HepG2 (cell line): ENCODE results near the gene CNOT10. TPM values are rescaled to one million over a fixed set of nuclear protein-coding genes. Genes with fewer than 3 reads are reported as not detected.

Experiments used
- ATF4 ChIP-seq, 2 experiments: fragments of 450-650 bp in 1 of 2; sonication (generic) in 1 of 2; formaldehyde crosslinking; IDR thresholded peaks; 2 replicates each; pipeline versions ENCODE4 v1.5.0 to v1.8.0; 2020 to 2022; ENCODE audit warnings: mild to moderate bottlenecking in 1 of 2, missing genetic modification reagents in 1 of 2
- ATF7 ChIP-seq, 2 experiments: fragments of 450-650 bp in 1 of 2; sonication (generic) in 1 of 2; formaldehyde crosslinking in 1 of 2; IDR thresholded peaks; 2 replicates each; pipeline versions ENCODE4 v1.4.0 to v1.6.1; 2016 to 2020; ENCODE audit warnings: antibody characterized with exemption in 1 of 2, mild to moderate bottlenecking in 1 of 2, missing genetic modification reagents in 1 of 2
- CEBPG ChIP-seq: IDR thresholded peaks from 2 replicates; pipeline ENCODE4 v1.6.1; 2016
- FUBP1 ChIP-seq: sonication (generic); formaldehyde crosslinking; IDR thresholded peaks from 2 replicates; pipeline ENCODE4 v1.5.1; 2020; ENCODE audit warnings: missing genetic modification reagents, mild to moderate bottlenecking, borderline replicate concordance
- HDAC6 ChIP-seq: fragments of 200-600 bp; sonication (generic); IDR thresholded peaks from 2 replicates; pipeline ENCODE4 v1.7.0; 2017; ENCODE audit warnings: mild to moderate bottlenecking, antibody characterized with exemption, low read length, low read depth
- IRX3 ChIP-seq: sonication (generic); formaldehyde crosslinking; IDR thresholded peaks from 2 replicates; pipeline ENCODE4 v1.8.1; 2023; ENCODE audit warnings: mild to moderate bottlenecking, low read depth, missing genetic modification reagents, borderline replicate concordance
- MED1 ChIP-seq: sonication (generic); formaldehyde crosslinking; IDR thresholded peaks from 2 replicates; pipeline ENCODE4 v1.4.0; 2020; ENCODE audit warnings: missing genetic modification reagents
- NR1H2 ChIP-seq: sonication (generic); formaldehyde crosslinking; IDR thresholded peaks from 2 replicates; pipeline ENCODE4 v1.8.1; 2022; ENCODE audit warnings: low read depth, missing genetic modification reagents, borderline replicate concordance
- SP2 ChIP-seq: sonication (generic); formaldehyde crosslinking; IDR thresholded peaks from 2 replicates; pipeline ENCODE4 v1.5.1; 2020; ENCODE audit warnings: mild to moderate bottlenecking, missing genetic modification reagents
- SRF ChIP-seq: IDR thresholded peaks from 2 replicates; pipeline ENCODE4 v1.6.1; 2011; ENCODE audit warnings: mild to moderate bottlenecking, low read depth, low read length, moderate library complexity
- TRIM22 ChIP-seq: fragments of 450-650 bp; IDR thresholded peaks from 2 replicates; pipeline ENCODE4 v1.6.1; 2017
- ZBTB43 ChIP-seq: sonication (generic); formaldehyde crosslinking; conservative IDR thresholded peaks from 2 replicates; pipeline ENCODE4 v1.4.0; 2020; ENCODE audit warnings: missing genetic modification reagents
- ZBTB7A ChIP-seq: sonication (generic); formaldehyde crosslinking; IDR thresholded peaks from 2 replicates; pipeline ENCODE4 v1.8.0; 2022; ENCODE audit warnings: mild to moderate bottlenecking, missing genetic modification reagents
- ZNF33B ChIP-seq: sonication (generic); formaldehyde crosslinking; IDR thresholded peaks from 2 replicates; pipeline ENCODE4 v1.5.1; 2020; ENCODE audit warnings: mild to moderate bottlenecking, missing genetic modification reagents
- ZNF713 ChIP-seq: sonication (generic); formaldehyde crosslinking; IDR thresholded peaks from 2 replicates; pipeline ENCODE4 v1.4.0; 2020; ENCODE audit warnings: mild to moderate bottlenecking, missing genetic modification reagents
- ZNF775 ChIP-seq: sonication (generic); formaldehyde crosslinking; IDR thresholded peaks from 2 replicates; pipeline ENCODE4 v1.4.0; 2020; ENCODE audit warnings: missing genetic modification reagents, mild to moderate bottlenecking, moderate library complexity, borderline replicate concordance
- polyA plus RNA-seq, 8 experiments: library from polyadenylated mRNA; depleted of rRNA in 3 of 8; stranded (reverse) in 7 of 8; unstranded in 1 of 8; fragments of >200 nt; fragmentation: Illumina TruSeq in 4 of 8; extraction: Trizol in 4 of 8; gene quantifications; 2 replicates each; pipeline versions ENCODE4 v1.2.1 to v1.2.3, GENCODE V29; 2011 to 2016; ENCODE audit warnings: low read depth in 4 of 8, missing spikeins in 1 of 8, mixed read lengths in 1 of 8; ENCODE audit not compliant: insufficient read depth in 1 of 8
- total RNA-seq, 5 experiments: library from RNA; depleted of rRNA; stranded (reverse); fragments of >200 nt; fragmentation: Illumina TruSeq; extraction: Trizol; gene quantifications; 2 replicates each; pipeline ENCODE4 v1.2.3, GENCODE V29; 2016; ENCODE audit warnings: low read depth in 1 of 5
- TF ChIP-seq, protein P1 (sequence below): sonication (generic); formaldehyde crosslinking; IDR thresholded peaks from 2 replicates; pipeline ENCODE4 v1.4.0; 2020; ENCODE audit warnings: missing genetic modification reagents
- TF ChIP-seq, protein P2 (sequence below): IDR thresholded peaks from 2 replicates; pipeline ENCODE4 v1.6.1; 2016; ENCODE audit warnings: missing genetic modification reagents, missing compliant biosample characterization
- TF ChIP-seq, protein P3 (sequence below): sonication (generic); formaldehyde crosslinking; conservative IDR thresholded peaks from 2 replicates; pipeline ENCODE4 v1.8.1; 2023; ENCODE audit warnings: missing genetic modification reagents

Gene CNOT10
- total and polyA plus RNA-seq, 2 of the 13 experiments (the other 11 are each of a cell fraction or from before 2014, with no cell fraction given): 21.2 to 34.1 TPM

DNA sequence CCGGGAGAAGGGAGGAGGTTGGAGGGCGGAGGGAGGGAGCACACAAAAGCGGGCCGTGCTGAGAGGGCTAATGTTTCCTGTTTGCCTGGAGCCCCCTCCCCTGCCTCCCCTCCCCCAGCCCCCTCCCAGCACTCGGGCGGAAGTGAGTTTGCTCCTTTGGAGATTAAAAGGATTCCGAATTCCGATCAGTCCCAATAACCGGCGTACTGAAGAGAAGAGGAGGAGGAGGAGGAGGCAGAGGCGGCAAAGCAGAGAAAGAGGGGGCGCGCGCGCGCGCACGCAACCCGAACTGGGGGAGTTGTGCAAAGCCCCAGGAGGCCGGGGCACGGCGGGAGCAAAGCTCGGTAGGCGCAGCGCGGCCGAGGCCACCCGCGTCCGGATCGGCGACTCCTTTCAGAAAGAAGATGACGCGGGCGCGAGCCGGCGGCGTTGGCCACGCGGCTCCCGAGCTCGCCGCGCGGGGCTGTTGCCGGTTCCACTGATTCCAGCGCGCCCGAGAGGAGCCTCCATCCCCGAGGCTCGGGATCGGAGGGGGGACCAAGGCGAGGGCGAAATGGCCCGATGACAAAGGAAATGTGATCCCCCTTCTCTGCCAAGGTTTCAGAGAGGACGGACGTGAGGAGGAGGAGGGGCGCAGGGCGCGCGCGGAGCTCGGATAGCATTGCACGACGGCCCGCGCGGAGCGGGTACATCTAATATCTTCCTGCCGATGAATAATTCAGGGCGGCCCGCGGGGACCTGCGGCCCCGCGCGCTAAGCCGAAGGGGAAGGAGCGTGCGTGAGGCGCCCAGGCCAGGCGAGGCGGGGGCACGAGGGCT, 131.7 kb downstream of the CNOT10 start (continued):
- TF ChIP-seq ATF4 (CRISPR knock-in tag; IDR thresholded peaks at IDR 0.05): no peak
- no peak for TF ChIP-seq ZNF33B
- 0 out of 2 replicates have a peak, but pooled peaks have one; percentile 4 for TF ChIP-seq NR1H2 (CRISPR knock-in tag)
- TF ChIP-seq ZBTB7A (CRISPR knock-in tag): no peak
- TF ChIP-seq ATF7 (IDR thresholded peaks at IDR 0.05): no peak
- TF ChIP-seq ATF7 (CRISPR knock-in tag; IDR thresholded peaks at IDR 0.05): no peak
- TF ChIP-seq, protein P1, sequence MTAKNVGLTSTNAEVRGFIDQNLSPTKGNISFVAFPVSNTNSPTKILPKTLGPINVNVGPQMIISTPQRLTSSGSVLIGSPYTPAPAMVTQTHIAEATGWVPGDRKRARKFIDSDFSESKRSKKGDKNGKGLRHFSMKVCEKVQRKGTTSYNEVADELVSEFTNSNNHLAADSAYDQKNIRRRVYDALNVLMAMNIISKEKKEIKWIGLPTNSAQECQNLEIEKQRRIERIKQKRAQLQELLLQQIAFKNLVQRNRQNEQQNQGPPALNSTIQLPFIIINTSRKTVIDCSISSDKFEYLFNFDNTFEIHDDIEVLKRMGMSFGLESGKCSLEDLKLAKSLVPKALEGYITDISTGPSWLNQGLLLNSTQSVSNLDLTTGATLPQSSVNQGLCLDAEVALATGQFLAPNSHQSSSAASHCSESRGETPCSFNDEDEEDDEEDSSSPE (CRISPR knock-in tag): 0 out of 2 replicates have a peak, but pooled peaks have one; percentile 55
- TF ChIP-seq IRX3 (CRISPR knock-in tag): peak; percentile 79; the same call in 1 of the 2 replicates
- no peak for TF ChIP-seq SP2
- TF ChIP-seq, protein P2, sequence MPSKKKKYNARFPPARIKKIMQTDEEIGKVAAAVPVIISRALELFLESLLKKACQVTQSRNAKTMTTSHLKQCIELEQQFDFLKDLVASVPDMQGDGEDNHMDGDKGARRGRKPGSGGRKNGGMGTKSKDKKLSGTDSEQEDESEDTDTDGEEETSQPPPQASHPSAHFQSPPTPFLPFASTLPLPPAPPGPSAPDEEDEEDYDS: peak; percentile 85
- TF ChIP-seq FUBP1 (CRISPR knock-in tag): no peak
- TF ChIP-seq, protein P3, sequence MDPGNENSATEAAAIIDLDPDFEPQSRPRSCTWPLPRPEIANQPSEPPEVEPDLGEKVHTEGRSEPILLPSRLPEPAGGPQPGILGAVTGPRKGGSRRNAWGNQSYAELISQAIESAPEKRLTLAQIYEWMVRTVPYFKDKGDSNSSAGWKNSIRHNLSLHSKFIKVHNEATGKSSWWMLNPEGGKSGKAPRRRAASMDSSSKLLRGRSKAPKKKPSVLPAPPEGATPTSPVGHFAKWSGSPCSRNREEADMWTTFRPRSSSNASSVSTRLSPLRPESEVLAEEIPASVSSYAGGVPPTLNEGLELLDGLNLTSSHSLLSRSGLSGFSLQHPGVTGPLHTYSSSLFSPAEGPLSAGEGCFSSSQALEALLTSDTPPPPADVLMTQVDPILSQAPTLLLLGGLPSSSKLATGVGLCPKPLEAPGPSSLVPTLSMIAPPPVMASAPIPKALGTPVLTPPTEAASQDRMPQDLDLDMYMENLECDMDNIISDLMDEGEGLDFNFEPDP (CRISPR knock-in tag): no peak
- no peak for TF ChIP-seq SRF
- no peak for TF ChIP-seq TRIM22
- TF ChIP-seq MED1 (CRISPR knock-in tag): peak; percentile 79
- peak; percentile 53; the same call in 1 of the 2 replicates for TF ChIP-seq CEBPG (CRISPR knock-in tag)
- TF ChIP-seq ZNF713 (CRISPR knock-in tag): no peak
- TF ChIP-seq ZBTB43 (CRISPR knock-in tag): no peak
- peak; percentile 72; the same call in 1 of the 2 replicates for TF ChIP-seq HDAC6
- no peak for TF ChIP-seq ZNF775 (CRISPR knock-in tag)
